Gastroesophageal sphincter (tissue), 4 donors: ENCODE measurements around the gene NAB2. TPM values are rescaled to one million over a fixed set of nuclear protein-coding genes. Genes with fewer than 3 reads are reported as not detected.

Source experiments
- ATAC-seq: fragments of 150-250 bp; one replicate; pipeline ENCODE4 v1.9.1; 2016; ENCODE audit warnings: mild to moderate bottlenecking, moderate library complexity
- H3K27ac ChIP-seq, 4 donors: fragments of 200-600 bp; sonication (generic) in 3 of 4; 1 replicate in 3 of 4; 2 replicates in 1 of 4; pipeline ENCODE4 v1.5.1; 2016 to 2019
- H3K27me3 ChIP-seq: fragments of 200-600 bp; sonication (generic); one replicate; pipeline ENCODE4 v1.5.1; 2019
- H3K36me3 ChIP-seq, 2 donors: fragments of 200-600 bp; sonication (generic); one replicate each; pipeline ENCODE4 v1.5.1; 2019; ENCODE audit warnings: control low read depth in 1 of 2
- H3K4me1 ChIP-seq, 3 donors: fragments of 200-600 bp; sonication (generic); 1 replicate in 2 of 3; 2 replicates in 1 of 3; pipeline ENCODE4 v1.5.1; 2016 to 2019; ENCODE audit warnings: control low read depth in 2 of 3
- H3K4me3 ChIP-seq, 2 donors: fragments of 200-600 bp; sonication (generic); one replicate each; pipeline ENCODE4 v1.5.1; 2019; ENCODE audit warnings: mild to moderate bottlenecking in 1 of 2, moderate library complexity in 1 of 2
- H3K9me3 ChIP-seq, 3 donors: fragments of 200-600 bp; sonication (generic); one replicate each; pipeline ENCODE4 v1.5.1; 2017 to 2019; ENCODE audit warnings: control low read depth in 2 of 3
- EP300 ChIP-seq: sonication (generic); formaldehyde crosslinking; IDR thresholded peaks from one replicate; pipeline ENCODE4 v1.6.1; 2017; ENCODE audit warnings: antibody characterized with exemption, mild to moderate bottlenecking
- POLR2A ChIP-seq, 2 donors: fragments of 450-650 bp; IDR thresholded peaks; one replicate each; pipeline ENCODE4 v1.6.1; 2017; ENCODE audit warnings: antibody characterized with exemption in 2 of 2, mild to moderate bottlenecking in 2 of 2, moderate library complexity in 1 of 2
- POLR2AphosphoS5 ChIP-seq: sonication (generic); formaldehyde crosslinking; IDR thresholded peaks from one replicate; pipeline ENCODE4 v1.6.1; 2017; ENCODE audit warnings: antibody characterized with exemption
- WGBS, 2 donors: methylation state at CpG; one replicate each; pipeline ENCODE4 v1.1.5; 2018; ENCODE audit warnings: low coverage in 1 of 2; 5-methylcytosine and 5-hydroxymethylcytosine counted together
- total RNA-seq, 4 donors: library from RNA; depleted of rRNA; stranded (reverse); fragments of >200 nt; gene quantifications; one replicate each; pipeline ENCODE4 v1.1.0, GENCODE V29; 2016
- TF ChIP-seq, protein P1 (sequence below), 4 experiments: fragments of 200-600 bp in 2 of 4; fragments of 450-650 bp in 2 of 4; sonication (generic) in 1 of 4; IDR thresholded peaks; one replicate each; pipeline ENCODE4 v1.5.1; 2017 to 2019; ENCODE audit warnings: antibody characterized with exemption in 4 of 4, mild to moderate bottlenecking in 2 of 4, moderate library complexity in 2 of 4

The NAB2 gene
- total RNA-seq, 4 donors from 2014 or later, result 30.7 to 41.3 (median 38.8) TPM

DNA sequence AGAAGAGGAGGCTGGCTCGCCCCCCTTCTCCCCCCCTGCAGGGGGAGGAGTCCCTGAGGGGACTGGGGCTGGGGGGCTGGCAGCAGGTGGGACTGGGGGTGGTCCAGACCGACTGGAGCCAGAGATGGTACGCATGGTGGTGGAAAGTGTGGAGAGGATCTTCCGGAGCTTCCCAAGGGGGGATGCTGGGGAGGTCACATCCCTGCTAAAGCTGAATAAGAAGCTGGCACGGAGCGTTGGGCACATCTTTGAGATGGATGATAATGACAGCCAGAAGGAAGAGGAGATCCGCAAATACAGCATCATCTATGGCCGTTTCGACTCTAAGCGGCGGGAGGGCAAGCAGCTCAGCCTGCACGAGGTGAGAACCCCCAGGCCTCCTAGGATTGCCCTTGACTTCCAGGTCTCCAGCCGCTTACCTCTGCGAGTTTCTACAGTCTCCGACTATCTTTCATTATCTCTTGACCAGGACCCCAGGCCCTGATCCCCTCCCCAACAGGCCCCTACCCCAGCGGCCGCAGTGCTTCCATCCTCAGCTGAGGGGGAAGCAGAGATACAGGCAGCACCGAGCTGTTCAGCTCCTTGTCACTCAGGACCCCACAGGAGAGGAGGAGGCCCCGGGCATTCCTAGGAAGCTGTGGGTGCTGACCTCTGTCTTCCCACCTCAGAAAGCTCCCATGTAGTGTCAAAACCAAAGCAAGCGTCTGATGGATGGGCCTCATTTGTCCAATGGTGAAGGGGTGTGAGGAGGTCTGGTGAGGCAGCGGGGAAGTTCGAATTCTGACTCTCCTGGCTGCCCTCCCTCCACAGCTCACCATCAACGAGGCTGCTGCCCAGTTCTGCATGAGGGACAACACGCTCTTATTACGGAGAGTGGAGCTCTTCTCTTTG, 3.0 kb downstream of the NAB2 start:
- peak overlapping the region in 3 of 4 donors; percentile 99 to 100 (median 100) for H3K27ac ChIP-seq
- H3K4me1 ChIP-seq, result peaks cover 5 to 74% (median 44%) of the 10 kb centered on the region in 3 donors
- WGBS, 2 donors, result 53 to 57% methylated on average over 5 to 15 of the region's 25 CpGs
- TF ChIP-seq EP300, result no peak
- TF ChIP-seq, protein P1, sequence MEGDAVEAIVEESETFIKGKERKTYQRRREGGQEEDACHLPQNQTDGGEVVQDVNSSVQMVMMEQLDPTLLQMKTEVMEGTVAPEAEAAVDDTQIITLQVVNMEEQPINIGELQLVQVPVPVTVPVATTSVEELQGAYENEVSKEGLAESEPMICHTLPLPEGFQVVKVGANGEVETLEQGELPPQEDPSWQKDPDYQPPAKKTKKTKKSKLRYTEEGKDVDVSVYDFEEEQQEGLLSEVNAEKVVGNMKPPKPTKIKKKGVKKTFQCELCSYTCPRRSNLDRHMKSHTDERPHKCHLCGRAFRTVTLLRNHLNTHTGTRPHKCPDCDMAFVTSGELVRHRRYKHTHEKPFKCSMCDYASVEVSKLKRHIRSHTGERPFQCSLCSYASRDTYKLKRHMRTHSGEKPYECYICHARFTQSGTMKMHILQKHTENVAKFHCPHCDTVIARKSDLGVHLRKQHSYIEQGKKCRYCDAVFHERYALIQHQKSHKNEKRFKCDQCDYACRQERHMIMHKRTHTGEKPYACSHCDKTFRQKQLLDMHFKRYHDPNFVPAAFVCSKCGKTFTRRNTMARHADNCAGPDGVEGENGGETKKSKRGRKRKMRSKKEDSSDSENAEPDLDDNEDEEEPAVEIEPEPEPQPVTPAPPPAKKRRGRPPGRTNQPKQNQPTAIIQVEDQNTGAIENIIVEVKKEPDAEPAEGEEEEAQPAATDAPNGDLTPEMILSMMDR (IDR thresholded peaks at IDR 0.05), result no peak
- TF ChIP-seq POLR2AphosphoS5, result no peak
- no peak for TF ChIP-seq POLR2A (IDR thresholded peaks at IDR 0.05)
- H3K4me3 ChIP-seq, result peak overlapping the region in 1 of 2 donors; percentile 95
- no peaks in the 10 kb centered on the region for H3K9me3 ChIP-seq
- no peak for ATAC-seq
- H3K36me3 ChIP-seq, result peaks cover 0 to 57% of the 10 kb centered on the region in 2 donors
- H3K27me3 ChIP-seq, result no peaks in the 10 kb centered on the region

DNA sequence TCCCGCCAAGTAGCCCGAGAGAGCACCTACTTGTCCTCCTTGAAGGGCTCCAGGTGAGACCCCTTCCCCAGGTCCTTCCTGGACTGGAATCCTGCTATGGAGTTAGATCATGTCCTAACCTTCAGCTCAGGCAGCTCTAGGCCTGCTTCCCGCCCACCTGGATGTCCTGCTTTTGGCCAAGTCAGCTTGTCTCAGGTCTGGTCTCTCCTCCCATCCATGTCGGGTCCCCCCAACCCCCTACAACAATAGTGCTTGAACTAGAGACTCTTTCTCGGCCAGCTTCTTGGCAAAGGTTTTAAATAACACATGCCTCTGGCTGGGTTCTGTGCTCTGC, 3.6 kb downstream of the NAB2 start:
- H3K36me3 ChIP-seq, result peaks cover 0 to 63% of the 10 kb centered on the region in 2 donors
- H3K4me3 ChIP-seq, result peak overlapping the region in 1 of 2 donors; percentile 95
- peak overlapping the region in 3 of 4 donors; percentile 99 to 100 (median 100) for H3K27ac ChIP-seq
- peaks cover 5 to 76% (median 44%) of the 10 kb centered on the region in 3 donors for H3K4me1 ChIP-seq
- no peak for ATAC-seq
- 36 to 51% methylated on average over 4 to 5 of the region's 5 CpGs for WGBS, 2 donors
- TF ChIP-seq POLR2AphosphoS5 (no peak), EP300 (no peak), POLR2A (IDR thresholded peaks at IDR 0.05) (no peak)
- TF ChIP-seq, protein P1 (IDR thresholded peaks at IDR 0.05), result no peak
- H3K9me3 ChIP-seq, result no peaks in the 10 kb centered on the region
- H3K27me3 ChIP-seq, result no peaks in the 10 kb centered on the region

DNA sequence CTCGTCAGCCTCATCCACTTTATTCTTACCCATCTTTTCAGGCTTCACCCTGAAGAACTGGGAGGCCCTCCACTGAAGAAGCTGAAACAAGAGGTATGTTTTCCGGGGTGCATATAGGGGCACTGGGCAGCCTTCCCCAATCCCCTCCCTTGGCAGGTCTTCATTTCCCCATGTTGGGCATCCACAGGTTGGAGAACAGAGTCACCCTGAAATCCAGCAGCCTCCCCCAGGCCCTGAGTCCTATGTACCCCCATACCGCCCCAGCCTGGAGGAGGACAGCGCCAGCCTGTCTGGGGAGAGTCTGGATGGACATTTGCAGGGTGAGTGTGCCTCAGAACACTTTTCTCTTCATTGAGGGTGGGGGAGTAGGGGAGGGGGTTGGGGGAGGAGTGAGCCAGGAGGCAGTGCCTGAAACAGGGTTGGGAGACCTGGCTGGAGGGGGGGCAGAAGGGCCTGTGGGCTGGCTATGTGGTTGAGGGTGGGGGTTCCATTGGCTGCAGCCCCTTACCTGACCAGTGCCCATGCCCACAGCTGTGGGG, 4.0 kb downstream of the NAB2 start:
- no peak for ATAC-seq
- Histone ChIP-seq H3K4me1 (peaks cover 5 to 72% (median 44%) of the 10 kb centered on the region in 3 donors), H3K27ac (peak overlapping the region; percentile 24 to 100 (median 100)), H3K36me3 (peaks cover 0 to 67% of the 10 kb centered on the region in 2 donors), H3K9me3 (no peaks in the 10 kb centered on the region), H3K4me3 (peak overlapping the region in 1 of 2 donors; percentile 95), H3K27me3 (no peaks in the 10 kb centered on the region)
- WGBS, 2 donors, result 43% methylated on average over 1 of the region's 4 CpGs; no CpG with 5 or more reads in 1 of the 2 donors
- no peak for TF ChIP-seq POLR2AphosphoS5
- TF ChIP-seq EP300, result no peak
- TF ChIP-seq, protein P1 (IDR thresholded peaks at IDR 0.05), result no peak
- TF ChIP-seq POLR2A (IDR thresholded peaks at IDR 0.05), result no peak

DNA sequence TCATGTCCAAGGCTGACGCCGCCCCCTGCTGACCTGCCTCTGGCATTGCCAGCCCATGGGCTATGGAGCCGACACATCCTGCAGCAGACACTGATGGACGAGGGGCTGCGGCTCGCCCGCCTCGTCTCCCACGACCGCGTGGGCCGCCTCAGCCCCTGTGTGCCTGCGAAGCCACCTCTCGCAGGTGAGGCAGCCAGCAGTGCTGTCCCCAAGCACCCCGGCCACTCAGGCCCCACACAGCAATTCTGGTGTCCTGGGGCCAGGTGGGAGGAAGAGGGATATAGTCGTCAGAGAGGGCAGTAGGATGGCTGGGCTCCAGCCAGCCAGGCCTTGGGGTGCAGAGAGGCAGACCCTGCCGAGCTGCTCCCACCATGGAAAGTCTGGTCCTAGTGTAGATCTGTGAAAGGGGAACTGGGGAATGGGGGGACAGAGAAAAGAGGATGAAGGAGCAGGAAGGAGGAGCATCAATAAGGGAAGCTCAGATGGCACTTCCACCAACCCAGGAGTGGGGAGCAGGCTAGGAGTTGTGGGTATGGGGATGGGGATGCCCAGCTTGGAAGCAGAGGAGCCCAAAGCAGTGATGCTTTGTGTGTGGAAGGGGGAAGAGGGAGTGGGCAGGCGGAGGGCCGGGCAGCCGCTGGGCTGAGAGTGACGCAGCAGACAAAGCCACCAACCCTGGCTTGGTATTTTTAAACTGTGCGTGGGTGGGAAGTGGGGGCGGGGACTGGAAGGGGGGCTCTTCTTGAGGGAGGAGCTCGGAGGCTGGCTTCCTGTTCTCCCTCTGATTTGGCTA, 4.7 kb downstream of the NAB2 start:
- WGBS, 2 donors, result 0 to 8% methylated on average over 6 of the region's 24 CpGs
- H3K4me3 ChIP-seq, result peak overlapping the region in 1 of 2 donors; percentile 22
- peak; percentile 79 for ATAC-seq
- TF ChIP-seq POLR2A (IDR thresholded peaks at IDR 0.05), result no peak
- TF ChIP-seq, protein P1 (IDR thresholded peaks at IDR 0.05), result peak in 2 of 4 experiments; percentile 51 to 70
- H3K9me3 ChIP-seq, result no peaks in the 10 kb centered on the region
- peaks cover 0 to 74% of the 10 kb centered on the region in 2 donors for H3K36me3 ChIP-seq
- no peaks in the 10 kb centered on the region for H3K27me3 ChIP-seq
- peaks cover 5 to 67% (median 44%) of the 10 kb centered on the region in 3 donors for H3K4me1 ChIP-seq
- H3K27ac ChIP-seq, result peak overlapping the region; percentile 45 to 100 (median 100)
